Measurements from ENCODE around the gene TBC1D1. TPM values are rescaled to one million over a fixed set of nuclear protein-coding genes. Genes with fewer than 3 reads are reported as not detected.
A peak's percentile ranks its signal among the peaks of the same experiment; 100 is the strongest.

TBC1D1 gene
- total RNA-seq, 4 donors from 2014 or later, result 206 to 258 (median 221) TPM

- H3K4me3 ChIP-seq, result no peak overlapping the region
- no peak for DNase-seq (ENCODE audit: extremely low spot score)
- H3K27me3 ChIP-seq, result no peaks in the 10 kb centered on the region
- intact Hi-C loops (cut with DNase I), result no loop called here
- H3K27ac ChIP-seq (replicated peaks in 1 of 4), result peak overlapping the region; percentile 35 to 64 (median 58)
- no peaks in the 10 kb centered on the region for H3K36me3 ChIP-seq
- 86% methylated on average over 5 of the region's 5 CpGs for WGBS
- H3K9me3 ChIP-seq, result no peaks in the 10 kb centered on the region
- H3K4me1 ChIP-seq, result peaks cover 54 to 88% (median 77%) of the 10 kb centered on the region in 4 donors
- no peak for TF ChIP-seq CTCF (IDR thresholded peaks at IDR 0.05)
- no peak for TF ChIP-seq POLR2A (IDR thresholded peaks at IDR 0.05; ENCODE audit: low read depth)
- no peak for TF ChIP-seq EP300 (IDR thresholded peaks at IDR 0.05)
- no peak for TF ChIP-seq POLR2AphosphoS5 (IDR thresholded peaks at IDR 0.05)
These were observed 104.5 kb downstream of the TBC1D1 start for GRCh38 chr4:37995299-37995821.

- WGBS, result 57% methylated on average over 7 of the region's 7 CpGs
- no peak for DNase-seq (ENCODE audit: extremely low spot score)
- no peaks in the 10 kb centered on the region for H3K9me3 ChIP-seq
- peaks cover 45 to 80% (median 69%) of the 10 kb centered on the region in 4 donors for H3K4me1 ChIP-seq
- H3K4me3 ChIP-seq, result no peak overlapping the region
- intact Hi-C loops (cut with DNase I), result no loop called here
- peak overlapping the region; percentile 35 to 64 (median 58) for H3K27ac ChIP-seq (replicated peaks in 1 of 4)
- H3K36me3 ChIP-seq, result no peaks in the 10 kb centered on the region
- TF ChIP-seq POLR2AphosphoS5 (IDR thresholded peaks at IDR 0.05), result no peak
- no peaks in the 10 kb centered on the region for H3K27me3 ChIP-seq
These were observed 105.3 kb downstream of the TBC1D1 start for GRCh38 chr4:37995981-37996775.

GRCh38 chr4:37998226-37998625 lies 107.3 kb downstream of the TBC1D1 start:
- H3K4me1 ChIP-seq, result peaks cover 39 to 88% (median 69%) of the 10 kb centered on the region in 4 donors
- TF ChIP-seq POLR2AphosphoS5 (IDR thresholded peaks at IDR 0.05), result no peak
- no peak for TF ChIP-seq POLR2A (IDR thresholded peaks at IDR 0.05; ENCODE audit: low read depth)
- no peak for TF ChIP-seq CTCF (IDR thresholded peaks at IDR 0.05)
- no peak for TF ChIP-seq EP300 (IDR thresholded peaks at IDR 0.05)
- intact Hi-C loops (cut with DNase I), result no loop called here

GRCh38 chr4:37999000-37999716 lies 108.3 kb downstream of the TBC1D1 start:
- peaks cover 47 to 90% (median 74%) of the 10 kb centered on the region in 4 donors for H3K4me1 ChIP-seq
- H3K36me3 ChIP-seq, result no peaks in the 10 kb centered on the region
- no peaks in the 10 kb centered on the region for H3K27me3 ChIP-seq
- DNase-seq (ENCODE audit: extremely low spot score), result no peak
- TF ChIP-seq POLR2A (IDR thresholded peaks at IDR 0.05; ENCODE audit: low read depth) (no peak), CTCF (IDR thresholded peaks at IDR 0.05) (no peak), EP300 (IDR thresholded peaks at IDR 0.05) (no peak), POLR2AphosphoS5 (IDR thresholded peaks at IDR 0.05) (no peak)
- intact Hi-C loops (cut with DNase I), result no loop called here
- no peak overlapping the region for H3K4me3 ChIP-seq
- 92% methylated on average over 12 of the region's 12 CpGs for WGBS
- no peaks in the 10 kb centered on the region for H3K9me3 ChIP-seq
- peak overlapping the region; percentile 30 to 57 (median 39) for H3K27ac ChIP-seq (replicated peaks in 1 of 4)

More at GRCh38 chr4:37998226-37998625, 107.3 kb downstream of the TBC1D1 start:
- no peaks in the 10 kb centered on the region for H3K9me3 ChIP-seq
- 54% methylated on average over 9 of the region's 9 CpGs for WGBS
- no peak for DNase-seq (ENCODE audit: extremely low spot score)
- no peaks in the 10 kb centered on the region for H3K36me3 ChIP-seq
- H3K4me3 ChIP-seq, result no peak overlapping the region
- H3K27ac ChIP-seq (replicated peaks in 1 of 4), result peak overlapping the region; percentile 30 to 57 (median 39)
- no peaks in the 10 kb centered on the region for H3K27me3 ChIP-seq

- peaks cover 47 to 90% (median 74%) of the 10 kb centered on the region in 4 donors for H3K4me1 ChIP-seq
- intact Hi-C loops (cut with DNase I), result no loop called here
- H3K36me3 ChIP-seq, result no peaks in the 10 kb centered on the region
- no peaks in the 10 kb centered on the region for H3K9me3 ChIP-seq
- no peak for TF ChIP-seq CTCF (IDR thresholded peaks at IDR 0.05)
- TF ChIP-seq EP300 (IDR thresholded peaks at IDR 0.05), result no peak
- no peak for TF ChIP-seq POLR2A (IDR thresholded peaks at IDR 0.05; ENCODE audit: low read depth)
- TF ChIP-seq POLR2AphosphoS5 (IDR thresholded peaks at IDR 0.05), result no peak
- DNase-seq (ENCODE audit: extremely low spot score), result no peak
- no peak overlapping the region for H3K27ac ChIP-seq (replicated peaks in 1 of 4)
- no peak overlapping the region for H3K4me3 ChIP-seq
- WGBS, result 97% methylated on average over 3 of the region's 3 CpGs
- no peaks in the 10 kb centered on the region for H3K27me3 ChIP-seq
These were observed 109.1 kb downstream of the TBC1D1 start for GRCh38 chr4:37999965-38000364.

Measured in esophagus muscularis mucosa (tissue), 4 donors.